Muscle of arm (tissue), 14 donors: ENCODE results near the gene PIMREG. TPM values are rescaled to one million over a fixed set of nuclear protein-coding genes. Genes with fewer than 3 reads are reported as not detected.

ENCODE experiments used
- DNase-seq: peaks from one replicate; pipeline ENCODE4 v3.0.0-alpha.2; 2013
- long read RNA-seq, 11 donors: transcript quantifications; one replicate each; lab custom pipeline, GENCODE V29; 2026
- polyA plus RNA-seq, 12 donors: library from polyadenylated mRNA; unstranded; fragments of 120-200 nt; gene quantifications; one replicate each; pipeline ENCODE4 v1.2.1, GENCODE V29; 2013; ENCODE audit not compliant: insufficient read length in 12 of 12

PIMREG gene, protein sequence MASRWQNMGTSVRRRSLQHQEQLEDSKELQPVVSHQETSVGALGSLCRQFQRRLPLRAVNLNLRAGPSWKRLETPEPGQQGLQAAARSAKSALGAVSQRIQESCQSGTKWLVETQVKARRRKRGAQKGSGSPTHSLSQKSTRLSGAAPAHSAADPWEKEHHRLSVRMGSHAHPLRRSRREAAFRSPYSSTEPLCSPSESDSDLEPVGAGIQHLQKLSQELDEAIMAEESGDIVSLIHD
- polyA plus RNA-seq, result 10 to 100 TPM in 9 of 12 donors, 1 to 10 TPM in 2, not detected in 1; 7.8 to 20.2 (median 12.6) TPM
- long read RNA-seq, donor 1, result 0 reads
- long read RNA-seq, donor 2, partial matches to known transcripts, result 0 of 4 reads
- long read RNA-seq, donor 2, other reads (novel, unspliced or antisense), result 0 of 4 reads
- long read RNA-seq, donor 3, partial matches to known transcripts, result 0 of 2 reads
- long read RNA-seq, donor 3, other reads (novel, unspliced or antisense), result 0 of 2 reads
- long read RNA-seq, donor 4, partial matches to known transcripts, result 0 of 1 reads
- long read RNA-seq, donor 4, other reads (novel, unspliced or antisense), result 0 of 1 reads
- long read RNA-seq, donor 5, transcript PIMREG-205 (6 exons, 1,948 nt), result major isoform, 6 of 7 reads
- long read RNA-seq, donor 5, partial matches to known transcripts, result 0 of 7 reads
- long read RNA-seq, donor 5, other reads (novel, unspliced or antisense), result 0 of 7 reads
- long read RNA-seq, donor 6, result 0 reads
- long read RNA-seq, donor 7, partial matches to known transcripts, result 0 of 3 reads
- long read RNA-seq, donor 7, other reads (novel, unspliced or antisense), result 0 of 3 reads
- long read RNA-seq, donor 8, partial matches to known transcripts, result 0 of 1 reads
- long read RNA-seq, donor 8, other reads (novel, unspliced or antisense), result 0 of 1 reads
- long read RNA-seq, donor 9, transcript PIMREG-205 (6 exons, 1,948 nt), result major isoform, 6 of 6 reads
- long read RNA-seq, donor 9, partial matches to known transcripts, result 0 of 6 reads
- long read RNA-seq, donor 9, other reads (novel, unspliced or antisense), result 0 of 6 reads
- long read RNA-seq, donor 10, transcript PIMREG-205 (6 exons, 1,948 nt), result major isoform, 5 of 6 reads
- long read RNA-seq, donor 10, partial matches to known transcripts, result 0 of 6 reads
- long read RNA-seq, donor 10, other reads (novel, unspliced or antisense), result 0 of 6 reads
- long read RNA-seq, donor 11, transcript PIMREG-205 (6 exons, 1,948 nt), result major isoform, 10 of 10 reads
- long read RNA-seq, donor 11, partial matches to known transcripts, result 0 of 10 reads
- long read RNA-seq, donor 11, other reads (novel, unspliced or antisense), result 0 of 10 reads

DNA sequence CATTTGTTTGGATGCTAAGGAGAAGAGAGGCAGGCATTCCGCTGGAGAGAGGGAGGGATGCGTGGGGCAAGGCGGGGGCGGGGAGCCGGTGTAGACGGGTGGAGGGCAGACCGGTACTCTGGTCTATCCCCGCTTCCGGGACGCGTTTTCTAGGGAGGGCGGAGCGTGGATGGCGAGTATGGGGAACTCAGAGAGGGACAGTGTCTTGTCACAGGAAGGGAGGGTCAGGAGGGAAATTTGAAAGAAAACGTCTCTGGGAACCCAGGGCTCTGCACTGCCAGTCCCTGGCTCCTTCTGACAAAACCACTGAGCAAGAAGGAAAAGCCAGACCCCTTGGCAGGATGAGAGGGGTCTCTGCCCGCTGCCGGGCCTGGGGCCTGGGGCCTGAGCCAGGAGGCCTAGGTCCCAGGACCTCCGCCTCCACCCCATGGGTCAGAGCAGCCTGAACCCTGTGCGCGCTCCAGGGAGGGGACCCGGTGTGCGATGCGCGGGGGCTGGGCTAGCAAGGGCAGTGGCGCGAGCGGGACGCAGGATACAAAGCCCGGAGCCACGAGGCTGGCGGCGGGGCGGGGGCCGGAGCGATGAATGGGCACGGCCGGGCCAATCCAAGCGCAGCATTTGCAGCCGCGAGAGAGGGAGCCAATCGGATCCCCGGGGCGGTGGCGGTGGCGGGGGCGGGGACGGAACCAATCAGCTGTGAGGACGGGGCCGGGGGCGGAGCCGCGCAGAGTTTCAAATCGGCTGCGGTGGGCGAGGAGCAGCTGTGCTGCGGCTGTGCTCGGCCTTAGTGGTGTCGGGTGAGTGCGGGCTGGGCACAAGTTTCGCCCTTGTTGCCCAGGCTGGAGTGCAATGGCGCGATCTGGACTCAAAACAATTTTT lies at the start of gene PIMREG:
TSS of gene PIMREG (plus strand) at position 764 of the 879 bp plus-strand sequence. CDS start 656 bp downstream, outside the sequence.
- DNase-seq, result peak; percentile 96

GRCh38 chr17:6398955-6399354 lies 45.3 kb upstream of the PIMREG start:
- no peak for DNase-seq

DNA sequence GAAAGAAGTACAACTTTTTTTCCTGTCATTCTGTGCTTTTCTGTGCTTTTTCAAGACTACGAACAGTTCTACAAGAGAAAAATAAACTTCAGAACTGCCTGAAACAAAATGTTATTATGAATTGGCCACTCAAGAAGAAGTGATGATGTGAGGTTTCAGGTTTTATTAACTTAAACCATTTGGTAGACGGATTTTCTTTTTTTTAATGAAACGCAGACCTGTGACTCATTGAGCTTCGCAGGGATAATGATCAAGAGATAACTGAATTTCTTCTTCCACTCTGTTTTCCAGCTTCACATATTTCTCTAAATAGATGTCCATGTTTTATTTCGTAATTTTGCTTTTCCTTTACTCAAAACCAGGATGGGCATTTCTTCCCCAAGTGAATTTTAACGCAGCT lies 42.0 kb upstream of the PIMREG start:
- DNase-seq, result no peak

- DNase-seq, result no peak
Observed at GRCh38 chr17:6408276-6408675, 36.0 kb upstream of the PIMREG start.

DNA sequence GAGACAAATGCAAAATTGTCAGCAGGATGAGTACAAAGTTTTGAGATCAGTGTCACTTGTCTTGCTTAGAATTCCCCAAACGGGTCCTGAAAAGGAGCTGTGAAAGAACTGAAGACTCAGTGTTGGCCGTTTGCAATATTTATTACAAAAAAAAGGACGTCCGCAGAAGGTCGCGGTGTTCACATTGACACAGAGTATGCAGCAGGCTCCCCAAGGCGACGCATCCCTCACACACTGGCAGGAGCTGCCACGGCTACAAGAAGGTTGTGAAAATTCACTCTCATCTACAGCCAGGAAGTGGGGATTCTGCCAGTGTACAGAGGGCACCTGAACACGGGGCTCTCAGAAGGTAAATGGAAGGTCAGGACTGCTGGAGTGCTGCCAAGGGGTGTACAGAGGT lies 35.5 kb upstream of the PIMREG start:
- no peak for DNase-seq

DNA sequence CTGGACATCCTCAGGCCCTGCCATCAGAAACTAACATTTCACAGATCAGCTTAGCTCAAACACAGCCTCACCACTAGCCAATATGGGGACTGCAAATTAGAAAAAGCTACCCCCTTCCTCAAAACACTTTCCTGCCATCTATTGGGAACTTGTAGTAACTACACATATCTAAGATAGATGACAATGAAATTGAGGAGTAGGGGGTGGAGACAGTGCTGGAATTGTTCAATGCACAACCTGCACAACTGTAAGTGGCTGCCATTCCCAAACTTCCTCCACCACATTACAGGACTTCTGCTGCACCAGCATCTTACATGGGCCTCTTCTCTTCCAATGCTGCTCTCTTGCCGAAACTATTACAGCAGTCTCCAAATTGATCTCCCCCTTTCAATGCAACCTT lies 31.2 kb upstream of the PIMREG start:
- DNase-seq, result no peak

DNA sequence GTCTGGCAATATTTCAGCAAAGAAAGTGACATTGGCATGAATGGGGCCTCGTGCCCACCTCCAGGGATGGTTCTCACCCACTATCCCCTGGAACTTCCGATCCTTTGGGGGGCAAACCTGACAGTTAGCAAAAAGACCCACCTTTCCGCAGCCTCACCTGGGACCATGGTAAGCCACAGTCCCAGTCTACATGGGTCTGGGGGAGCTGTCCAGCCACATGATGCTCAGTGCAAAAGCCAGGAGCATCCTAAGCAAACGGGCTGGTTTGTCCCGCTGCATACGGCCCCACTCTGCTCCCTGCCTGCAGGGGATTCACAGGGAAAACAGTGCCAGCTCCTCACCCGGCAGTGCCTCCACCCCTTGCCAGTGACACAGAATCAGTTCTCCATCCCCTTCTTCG lies 28.6 kb upstream of the PIMREG start:
- DNase-seq, result no peak

DNA sequence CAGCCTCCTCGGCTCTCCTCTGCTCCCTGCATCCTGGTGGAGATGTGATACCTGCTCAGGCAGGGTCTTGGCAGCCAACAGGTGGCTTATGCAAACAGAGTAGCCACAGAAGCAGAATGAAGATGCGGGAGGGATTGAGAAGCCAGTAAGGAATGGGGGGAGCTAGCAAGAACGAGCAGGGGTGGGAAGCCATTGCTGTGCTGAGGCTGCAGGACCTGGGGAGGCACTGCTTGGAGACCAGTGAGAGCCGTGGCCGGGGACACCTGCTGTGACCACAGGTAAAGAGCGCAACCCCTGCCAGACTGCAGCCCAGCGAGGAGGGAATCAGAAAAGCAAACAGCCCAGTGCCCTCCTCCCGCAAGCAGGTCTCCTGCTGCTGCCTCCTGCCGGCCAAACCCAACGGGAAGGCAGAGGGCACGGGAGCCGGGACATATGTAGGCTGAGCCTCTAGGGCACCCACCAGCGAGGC lies 24.0 kb upstream of the PIMREG start:
- no peak for DNase-seq

GRCh38 chr17:6421700-6422604 lies 22.3 kb upstream of the PIMREG start:
- peak; percentile 71 for DNase-seq

DNA sequence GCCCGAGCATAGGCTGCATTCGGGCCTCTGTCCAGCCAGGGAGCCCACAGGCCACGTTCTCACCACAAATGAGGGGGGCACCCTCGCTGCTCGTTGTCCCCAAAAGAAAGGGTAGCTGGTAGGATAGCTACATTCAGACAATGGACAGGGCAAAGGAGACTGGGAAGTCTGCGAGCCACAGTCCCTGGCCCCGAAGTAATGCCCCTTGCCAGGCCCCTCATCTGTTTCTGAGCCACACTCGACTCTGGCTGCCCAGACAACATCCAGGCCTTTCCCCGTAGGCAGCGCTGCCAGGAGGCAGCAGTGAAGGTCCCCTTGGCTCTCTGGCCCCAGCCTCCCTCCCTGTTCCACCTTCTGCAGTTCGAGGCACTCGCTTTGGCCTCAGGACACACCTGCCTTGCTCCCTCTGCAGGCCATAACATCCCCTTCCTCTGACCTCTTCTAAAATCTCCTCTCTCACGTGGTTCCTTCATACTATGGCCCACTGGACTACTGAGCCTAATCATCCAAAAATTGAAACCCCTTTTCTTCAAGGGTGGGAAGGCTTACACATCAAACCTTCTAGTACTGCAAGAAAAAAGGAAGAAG lies 21.5 kb upstream of the PIMREG start:
- no peak for DNase-seq

GRCh38 chr17:6423931-6424330 lies 20.3 kb upstream of the PIMREG start:
- no peak for DNase-seq

DNA sequence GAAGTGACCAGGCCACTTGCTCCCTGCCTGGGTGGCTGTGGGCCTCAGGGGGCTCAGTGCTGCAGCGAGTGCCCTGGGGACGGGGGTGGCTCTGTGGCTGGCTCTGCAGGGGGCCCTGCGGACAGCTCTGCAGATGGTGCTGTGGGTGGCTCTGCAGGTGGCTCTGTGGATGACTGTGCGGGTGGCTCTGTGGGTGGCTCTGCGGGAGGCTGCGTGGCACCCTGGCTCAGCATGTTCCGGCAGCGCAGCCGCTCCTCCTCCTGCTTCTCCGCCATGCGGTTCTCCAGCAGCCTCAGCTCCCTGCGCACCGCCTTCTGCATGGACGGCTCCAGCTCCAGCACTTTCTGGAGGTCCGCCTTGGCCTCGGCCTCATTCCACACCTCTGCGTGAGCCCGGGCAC lies 18.8 kb upstream of the PIMREG start:
- no peak for DNase-seq

DNA sequence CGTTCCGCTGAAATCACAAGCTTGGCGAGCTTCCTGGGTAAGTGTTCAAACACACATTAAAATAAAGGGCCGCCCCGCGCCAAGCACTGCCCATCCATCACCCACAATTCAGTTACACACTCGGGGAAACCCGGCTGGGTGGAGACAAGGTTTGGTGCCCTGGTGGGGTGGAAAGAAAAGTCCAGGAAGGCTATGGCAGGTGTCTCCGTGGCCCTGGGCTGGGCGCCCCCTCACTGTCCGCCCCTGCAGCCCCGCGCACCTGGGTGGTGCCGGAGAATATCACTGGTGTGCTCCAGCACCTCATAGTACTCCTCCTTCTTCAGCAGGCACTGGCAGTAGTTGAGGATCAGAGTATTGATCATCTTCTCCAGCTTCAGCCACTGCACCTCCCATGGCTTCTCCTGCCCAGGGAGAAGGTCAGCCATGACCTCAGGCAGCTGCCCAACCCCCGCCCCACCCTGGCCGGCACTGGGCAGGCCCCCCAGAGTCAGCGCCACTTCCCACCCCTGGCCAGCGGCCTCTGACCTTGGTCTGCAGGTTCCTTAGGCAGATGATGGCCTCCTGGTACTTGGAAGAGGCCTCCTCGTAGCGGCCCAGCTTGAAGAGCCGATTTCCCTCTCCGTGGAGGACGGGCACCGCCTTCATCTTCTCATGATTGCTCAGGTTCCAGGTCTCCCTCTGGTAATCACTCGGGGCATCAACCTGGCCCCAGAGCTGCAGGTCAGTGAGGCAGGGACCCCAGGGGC lies 17.7 kb upstream of the PIMREG start:
- no peak for DNase-seq

- DNase-seq, result no peak
Observed at GRCh38 chr17:6427279-6427781, 16.9 kb upstream of the PIMREG start.

GRCh38 chr17:6428207-6428965 lies 15.9 kb upstream of the PIMREG start:
- no peak for DNase-seq

DNA sequence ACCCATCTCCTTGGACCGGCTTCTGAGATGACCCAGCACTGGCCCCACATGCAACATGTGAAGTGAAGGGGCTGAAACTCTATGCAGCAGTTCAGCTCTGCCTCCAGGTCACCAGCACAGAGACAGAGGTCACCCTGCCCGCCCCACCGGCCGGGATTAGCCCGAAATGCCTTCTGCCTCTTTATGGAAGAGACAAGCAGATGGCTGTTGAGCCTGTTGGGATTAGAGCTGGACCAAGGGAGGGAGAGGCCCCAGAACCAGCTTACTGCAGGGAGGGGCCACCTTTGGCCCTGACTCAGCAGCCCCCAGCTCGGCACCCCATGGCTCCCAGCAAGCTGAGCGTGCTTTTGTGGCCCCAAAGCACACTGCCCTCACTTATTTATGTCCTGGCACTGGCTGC lies 15.0 kb upstream of the PIMREG start:
- no peak for DNase-seq

GRCh38 chr17:6430769-6431168 lies 13.5 kb upstream of the PIMREG start:
- DNase-seq, result no peak
